Omental fat pad (tissue), 4 donors: ENCODE measurements around the gene NCS1. TPM values are rescaled to one million over a fixed set of nuclear protein-coding genes. Genes with fewer than 3 reads are reported as not detected.

Source experiments
- ATAC-seq: fragments of 150-250 bp; one replicate; pipeline ENCODE4 v1.9.1; 2016; ENCODE audit warnings: mild to moderate bottlenecking, moderate library complexity; ENCODE audit not compliant: low FRiP score
- DNase-seq: peaks from one replicate; pipeline ENCODE4 v3.0.0-alpha.2; 2019; ENCODE audit warnings: low spot score
- CTCF ChIP-seq, 3 donors: fragments of 450-650 bp; IDR thresholded peaks; one replicate each; pipeline ENCODE4 v1.5.1; 2016 to 2017; ENCODE audit warnings: antibody characterized with exemption in 3 of 3, mild to moderate bottlenecking in 3 of 3, moderate library complexity in 2 of 3
- total RNA-seq, 4 donors: library from RNA; depleted of rRNA; stranded (reverse); fragments of >200 nt; gene quantifications; one replicate each; pipeline ENCODE4 v1.1.0, GENCODE V29; 2016

Gene NCS1
- total RNA-seq, 4 donors from 2014 or later = 2.5 to 14.7 (median 4.0) TPM

- ATAC-seq = no peak
Observed at GRCh38 chr9:130156672-130157071, 15.5 kb upstream of the NCS1 start.

GRCh38 chr9:130157079-130157478 is 15.1 kb upstream of the NCS1 start:
- DNase-seq (no peak), ATAC-seq (no peak)
- TF ChIP-seq CTCF (IDR thresholded peaks at IDR 0.05) = no peak

More at GRCh38 chr9:130156672-130157071, 15.5 kb upstream of the NCS1 start:
- DNase-seq = no peak
- TF ChIP-seq CTCF (IDR thresholded peaks at IDR 0.05) = no peak

- DNase-seq = no peak
- ATAC-seq = no peak
- TF ChIP-seq CTCF (IDR thresholded peaks at IDR 0.05) = no peak
Observed at GRCh38 chr9:130158001-130158400, 14.2 kb upstream of the NCS1 start.

GRCh38 chr9:130159057-130159456 is 13.1 kb upstream of the NCS1 start:
- TF ChIP-seq CTCF (IDR thresholded peaks at IDR 0.05) = no peak
- DNase-seq (no peak), ATAC-seq (no peak)

- ATAC-seq (no peak), DNase-seq (no peak)
- no peak for TF ChIP-seq CTCF (IDR thresholded peaks at IDR 0.05)
Observed at GRCh38 chr9:130159915-130160670, 12.1 kb upstream of the NCS1 start.

- no peak for TF ChIP-seq CTCF (IDR thresholded peaks at IDR 0.05)
- ATAC-seq = no peak
- no peak for DNase-seq
Observed at GRCh38 chr9:130160862-130161470, 11.2 kb upstream of the NCS1 start.

GRCh38 chr9:130165579-130165978 is 6.6 kb upstream of the NCS1 start:
- ATAC-seq = no peak
- DNase-seq = no peak
- no peak for TF ChIP-seq CTCF (IDR thresholded peaks at IDR 0.05)
